GM23338 (cell line): Measurements from ENCODE around the gene RBP2. TPM values are rescaled to one million over a fixed set of nuclear protein-coding genes. Genes with fewer than 3 reads are reported as not detected.

Source experiments
- ATAC-seq: fragments of 200-7000 bp; cut with Tn5 transposase; 3 replicates; pipeline ENCODE4 v1.9.1; 2020
- DNase-seq: peaks from one replicate; pipeline ENCODE4 v3.0.0-alpha.2; 2015; ENCODE audit warnings: low spot score
- H2AFZ ChIP-seq: fragments of 200-600 bp; sonication (generic); 2 replicates; pipeline ENCODE4 v1.8.0; 2016; ENCODE audit warnings: antibody characterized with exemption, mild to moderate bottlenecking, moderate library complexity
- H3F3A ChIP-seq: fragments of 200-600 bp; sonication (generic); replicated peaks from 2 replicates; pipeline ENCODE4 v1.8.0; 2017; ENCODE audit warnings: antibody characterized with exemption, mixed run types, low read depth
- H3K27ac ChIP-seq: fragments of 200-600 bp; sonication (generic); 2 replicates; pipeline ENCODE4 v1.6.1; 2016; ENCODE audit warnings: low read depth
- H3K27me3 ChIP-seq: fragments of 200-600 bp; sonication (generic); 2 replicates; pipeline ENCODE4 v1.8.0; 2016; ENCODE audit warnings: mild to moderate bottlenecking, mixed run types, moderate library complexity; ENCODE audit not compliant: insufficient read depth
- H3K36me3 ChIP-seq: fragments of 200-600 bp; sonication (generic); 2 replicates; pipeline ENCODE4 v1.8.0; 2016; ENCODE audit warnings: mild to moderate bottlenecking; ENCODE audit not compliant: insufficient read depth
- H3K4me1 ChIP-seq: fragments of 200-600 bp; sonication (generic); 2 replicates; pipeline ENCODE4 v1.8.0; 2016; ENCODE audit warnings: mild to moderate bottlenecking, moderate library complexity; ENCODE audit not compliant: insufficient read depth
- H3K4me2 ChIP-seq: fragments of 200-600 bp; sonication (generic); 2 replicates; pipeline ENCODE4 v1.7.1; 2017; ENCODE audit warnings: mixed run types
- H3K4me3 ChIP-seq: fragments of 200-600 bp; sonication (generic); 2 replicates; pipeline ENCODE4 v1.6.1; 2016; ENCODE audit warnings: mixed run types
- H3K79me2 ChIP-seq: fragments of 200-600 bp; sonication (generic); replicated peaks from 2 replicates; pipeline ENCODE4 v1.8.0; 2017; ENCODE audit warnings: mild to moderate bottlenecking; ENCODE audit not compliant: insufficient read depth
- H3K9me2 ChIP-seq: fragments of 200-600 bp; sonication (generic); 2 replicates; pipeline ENCODE4 v1.8.0; 2017; ENCODE audit not compliant: insufficient read depth
- H4K20me1 ChIP-seq: fragments of 200-600 bp; sonication (generic); replicated peaks from 2 replicates; pipeline ENCODE4 v1.8.0; 2017; ENCODE audit warnings: mild to moderate bottlenecking; ENCODE audit not compliant: insufficient read depth
- H3K27ac Mint-ChIP-seq: 2 replicates; pipeline ENCODE4 v1.8.0; 2020; ENCODE audit warnings: inconsistent platforms, mild to moderate bottlenecking, moderate library complexity, mixed read lengths
- H3K27me3 Mint-ChIP-seq: 3 replicates; pipeline ENCODE4 v1.8.0; 2022; ENCODE audit warnings: low read depth, mild to moderate bottlenecking, moderate library complexity, mixed read lengths, inconsistent platforms; ENCODE audit not compliant: insufficient read depth, poor library complexity
- H3K36me3 Mint-ChIP-seq: 3 replicates; pipeline ENCODE4 v1.8.0; 2021; ENCODE audit warnings: low read depth, mild to moderate bottlenecking, inconsistent platforms, moderate library complexity, mixed read lengths
- H3K4me1 Mint-ChIP-seq: 3 replicates; pipeline ENCODE4 v1.8.0; 2020; ENCODE audit warnings: mild to moderate bottlenecking, inconsistent platforms, mixed read lengths
- H3K4me3 Mint-ChIP-seq: 3 replicates; pipeline ENCODE4 v1.8.0; 2021; ENCODE audit warnings: moderate library complexity, mild to moderate bottlenecking, inconsistent platforms, mixed read lengths
- H3K9me3 Mint-ChIP-seq: 3 replicates; pipeline ENCODE4 v1.8.0; 2020; ENCODE audit warnings: moderate library complexity, mild to moderate bottlenecking, inconsistent platforms, mixed read lengths
- CREB1 ChIP-seq: fragments of 250-450 bp; sonication (Bioruptor Pico); IDR thresholded peaks from 2 replicates; pipeline ENCODE4 v1.5.0; 2020; ENCODE audit warnings: low read depth, mild to moderate bottlenecking, moderate library complexity
- CTCF ChIP-seq, 2 experiments: fragments of 200-600 bp in 1 of 2; sonication (generic) in 1 of 2; conservative IDR thresholded peaks; 2 replicates each; pipeline versions ENCODE4 v1.5.1 to v1.6.1; 2016 to 2017; ENCODE audit warnings: antibody characterized with exemption in 2 of 2, low read depth in 2 of 2, mild to moderate bottlenecking in 2 of 2, moderate library complexity in 1 of 2
- ETS1 ChIP-seq: IDR thresholded peaks from 2 replicates; pipeline ENCODE4 v1.6.1; 2016; ENCODE audit warnings: antibody characterized with exemption
- EZH2 ChIP-seq: fragments of 200-600 bp; sonication (generic); IDR thresholded peaks from one replicate; pipeline ENCODE4 v1.8.0; 2017; ENCODE audit warnings: antibody characterized with exemption, mild to moderate bottlenecking, low read depth; ENCODE audit not compliant: unreplicated experiment
- EZH2phosphoT487 ChIP-seq: fragments of 200-600 bp; sonication (generic); IDR thresholded peaks from one replicate; pipeline ENCODE4 v1.8.1; 2018; ENCODE audit warnings: antibody characterized with exemption; ENCODE audit not compliant: unreplicated experiment
- JUNB ChIP-seq: IDR thresholded peaks from one replicate; pipeline ENCODE4 v1.6.1; 2016; ENCODE audit warnings: antibody characterized with exemption; ENCODE audit not compliant: unreplicated experiment
- NANOG ChIP-seq: IDR thresholded peaks from 2 replicates; pipeline ENCODE4 v1.6.1; 2016; ENCODE audit warnings: antibody characterized with exemption, borderline replicate concordance
- POLR2AphosphoS5 ChIP-seq: IDR thresholded peaks from 2 replicates; pipeline ENCODE4 v1.6.1; 2016; ENCODE audit warnings: antibody characterized with exemption, low read depth
- STAT1 ChIP-seq: IDR thresholded peaks from one replicate; pipeline ENCODE4 v1.6.1; 2016; ENCODE audit warnings: antibody characterized with exemption; ENCODE audit not compliant: unreplicated experiment
- ZNF114 ChIP-seq: fragments of 250-450 bp; sonication (Bioruptor Pico); IDR thresholded peaks from 2 replicates; pipeline ENCODE4 v1.5.0; 2020; ENCODE audit warnings: mild to moderate bottlenecking, moderate library complexity
- ZNF331 ChIP-seq: fragments of 250-450 bp; sonication (Bioruptor Pico); IDR thresholded peaks from 2 replicates; pipeline ENCODE4 v1.5.0; 2020; ENCODE audit warnings: low read depth, mild to moderate bottlenecking, moderate library complexity
- ZNF462 ChIP-seq: fragments of 250-450 bp; sonication (Bioruptor Pico); IDR thresholded peaks from 2 replicates; pipeline ENCODE4 v1.5.0; 2020; ENCODE audit warnings: mild to moderate bottlenecking, moderate library complexity
- polyA plus RNA-seq: library from polyadenylated mRNA; unstranded; fragments of >200 nt; fragmentation: Nextera tagmentation; extraction: Ambion mirVana; gene quantifications from 2 replicates; pipeline ENCODE4 v1.2.1, GENCODE V29; 2016
- total RNA-seq: library from RNA; depleted of rRNA; stranded (reverse); fragments of >200 nt; shearing (Covaris generic); gene quantifications from 2 replicates; pipeline ENCODE4 v1.2.3, GENCODE V29; 2014

Gene RBP2
- total and polyA plus RNA-seq, 2 experiments from 2014 or later, result not detected

GRCh38 chr3:139441656-139442055, 34.7 kb downstream of the RBP2 start:
- Histone ChIP-seq H3K27me3 (no peaks in the 10 kb centered on the region), H3K4me2 (no peak overlapping the region), H3K4me3 (no peak overlapping the region), H3K36me3 (no peaks in the 10 kb centered on the region), H3K27ac (no peak overlapping the region), H2AFZ (no peak overlapping the region), H3K79me2 (no peaks in the 10 kb centered on the region), H4K20me1 (no peaks in the 10 kb centered on the region), H3F3A (no peaks in the 10 kb centered on the region), H3K4me1 (peaks cover 3% of the 10 kb centered on the region; the same call in 1 of the 2 replicates), H3K9me2 (no peaks in the 10 kb centered on the region)
- Mint-ChIP-seq H3K4me3 (no peak overlapping the region), H3K4me1 (peaks cover 2% of the 10 kb centered on the region; the same call in 2 of the 3 replicates), H3K9me3 (no peaks in the 10 kb centered on the region), H3K36me3 (no peaks in the 10 kb centered on the region), H3K27me3 (no peaks in the 10 kb centered on the region), H3K27ac (no peak overlapping the region)
- TF ChIP-seq ZNF331 (CRISPR knock-in tag), result no peak
- ATAC-seq (no peak), DNase-seq (no peak)

- DNase-seq, result no peak
- ATAC-seq, result no peak
- Mint-ChIP-seq H3K4me1 (peaks cover 2% of the 10 kb centered on the region; the same call in 2 of the 3 replicates), H3K27ac (no peak overlapping the region), H3K36me3 (no peaks in the 10 kb centered on the region), H3K27me3 (no peaks in the 10 kb centered on the region), H3K9me3 (no peaks in the 10 kb centered on the region), H3K4me3 (no peak overlapping the region)
- Histone ChIP-seq H3K36me3 (no peaks in the 10 kb centered on the region), H3K4me1 (peaks cover 3% of the 10 kb centered on the region; the same call in 1 of the 2 replicates), H2AFZ (no peak overlapping the region), H3K4me2 (no peak overlapping the region), H4K20me1 (no peaks in the 10 kb centered on the region), H3K4me3 (no peak overlapping the region), H3K9me2 (no peaks in the 10 kb centered on the region), H3K27ac (no peak overlapping the region), H3K27me3 (no peaks in the 10 kb centered on the region), H3K79me2 (no peaks in the 10 kb centered on the region), H3F3A (no peaks in the 10 kb centered on the region)
- TF ChIP-seq EZH2, result no peak
- TF ChIP-seq NANOG, result no peak
- TF ChIP-seq EZH2phosphoT487, result no peak
- no peak for TF ChIP-seq ZNF462
- no peak for TF ChIP-seq JUNB
- no peak for TF ChIP-seq ZNF114 (CRISPR knock-in tag)
- TF ChIP-seq STAT1, result no peak
- TF ChIP-seq ETS1, result no peak
- no peak for TF ChIP-seq ZNF331 (CRISPR knock-in tag)
- no peak for TF ChIP-seq POLR2AphosphoS5
- no peak for TF ChIP-seq CREB1
- no peak for TF ChIP-seq CTCF (conservative IDR thresholded peaks at IDR 0.05; ENCODE audit: low read depth in 2 of 2)
Measured at GRCh38 chr3:139440639-139441556, 35.4 kb downstream of the RBP2 start.
